HG03196 (cell line): Measurements from ENCODE around the gene FAM174C.

Experiments
- ATAC-seq: cut with Tn5 transposase; IDR thresholded peaks from one replicate; pipeline ENCODE4 v1.9.1; 2021; ENCODE audit not compliant: unreplicated experiment

Gene FAM174C

GRCh38 chr19:1275260-1275975 is at the start of gene FAM174C:
TSS of gene FAM174C (plus strand) at chr19:1275530. CDS start at chr19:1275550, 20 bp downstream.
- peak; percentile 54 for ATAC-seq

GRCh38 chr19:1226227-1226518 is 49.2 kb upstream of the FAM174C start:
- ATAC-seq: no peak

DNA sequence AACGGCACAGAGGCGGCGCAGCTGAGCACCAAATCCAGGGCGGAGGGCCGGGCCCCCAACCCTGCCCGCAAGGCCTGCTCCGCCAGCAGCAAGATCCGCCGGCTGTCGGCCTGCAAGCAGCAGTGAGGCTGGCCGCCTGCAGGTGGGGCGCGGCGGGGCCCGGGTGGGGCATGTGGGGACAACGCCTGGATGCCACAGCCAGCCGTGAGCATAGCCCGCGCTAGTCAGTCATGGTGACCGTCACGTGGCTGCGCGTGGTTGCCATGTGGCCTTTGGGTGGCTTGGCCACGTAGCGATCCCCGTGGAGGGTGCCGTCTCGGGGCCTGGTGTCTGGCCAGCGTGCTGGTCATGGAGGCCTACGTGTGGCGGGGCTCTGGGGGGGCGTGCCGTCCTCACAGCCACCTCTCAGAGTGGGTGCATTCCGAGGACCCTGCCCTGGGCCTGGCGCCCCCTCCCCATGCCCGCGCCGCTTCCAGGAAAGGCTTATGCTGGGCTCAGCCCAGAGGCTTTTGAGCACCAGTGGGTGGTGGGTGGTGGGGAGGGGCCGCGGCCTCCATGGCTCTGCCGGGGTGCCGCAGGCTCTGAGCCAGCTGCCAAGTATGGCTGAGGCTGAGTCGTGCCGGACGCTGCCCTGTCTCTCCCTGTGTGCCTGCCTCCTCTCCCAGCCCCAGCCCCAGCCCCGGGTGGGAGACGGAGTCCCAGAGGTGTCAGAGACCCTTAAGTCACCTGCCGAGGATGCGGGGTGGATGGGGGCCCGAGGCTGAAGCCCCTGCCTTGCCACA is 48.6 kb upstream of the FAM174C start:
- ATAC-seq: no peak

GRCh38 chr19:1227304-1228054 is 47.9 kb upstream of the FAM174C start:
- ATAC-seq: no peak

- no peak for ATAC-seq
Observed at GRCh38 chr19:1228161-1228957, 47.0 kb upstream of the FAM174C start.

- ATAC-seq: no peak
Observed at GRCh38 chr19:1229056-1229923, 46.0 kb upstream of the FAM174C start.

GRCh38 chr19:1229924-1230782 is 45.2 kb upstream of the FAM174C start:
- ATAC-seq: no peak

DNA sequence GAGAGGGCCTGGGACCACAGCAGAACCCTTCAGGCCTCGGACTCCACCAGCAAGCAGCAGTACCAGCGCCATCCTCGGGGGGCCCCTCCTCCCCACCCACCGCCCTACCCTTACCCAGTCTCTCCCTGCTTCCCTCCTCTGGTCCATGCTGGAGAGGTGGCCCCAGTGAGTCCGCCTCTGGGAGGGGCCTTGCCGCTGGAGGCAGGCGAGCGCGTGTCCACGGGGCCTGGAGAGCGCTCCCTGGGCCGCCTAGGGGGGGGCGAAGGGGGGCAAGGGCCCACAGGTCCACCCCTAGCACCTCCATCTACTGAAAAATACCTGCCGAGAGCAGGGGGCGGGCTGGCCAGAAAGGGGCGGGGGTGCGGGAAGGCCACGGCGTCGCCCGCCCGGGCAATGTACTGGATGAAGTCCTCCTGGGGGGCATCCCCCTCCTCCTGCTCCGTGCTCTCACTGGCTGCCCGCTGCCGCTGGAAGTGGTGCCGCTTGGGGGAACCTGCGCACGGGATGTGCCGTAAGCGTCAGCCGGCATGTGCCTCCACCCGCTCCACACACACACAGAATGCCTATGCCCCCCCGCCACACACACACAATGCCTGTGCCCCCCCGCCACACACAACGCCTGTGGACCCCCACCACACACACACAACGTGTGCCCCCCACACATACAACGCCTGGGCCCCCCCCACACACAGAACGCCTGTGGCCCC is 44.4 kb upstream of the FAM174C start:
- no peak for ATAC-seq

- no peak for ATAC-seq
Observed at GRCh38 chr19:1231729-1232637, 43.3 kb upstream of the FAM174C start.

- ATAC-seq: no peak
Observed at GRCh38 chr19:1232652-1233072, 42.7 kb upstream of the FAM174C start.

GRCh38 chr19:1233115-1233667 is 42.1 kb upstream of the FAM174C start:
- no peak for ATAC-seq

DNA sequence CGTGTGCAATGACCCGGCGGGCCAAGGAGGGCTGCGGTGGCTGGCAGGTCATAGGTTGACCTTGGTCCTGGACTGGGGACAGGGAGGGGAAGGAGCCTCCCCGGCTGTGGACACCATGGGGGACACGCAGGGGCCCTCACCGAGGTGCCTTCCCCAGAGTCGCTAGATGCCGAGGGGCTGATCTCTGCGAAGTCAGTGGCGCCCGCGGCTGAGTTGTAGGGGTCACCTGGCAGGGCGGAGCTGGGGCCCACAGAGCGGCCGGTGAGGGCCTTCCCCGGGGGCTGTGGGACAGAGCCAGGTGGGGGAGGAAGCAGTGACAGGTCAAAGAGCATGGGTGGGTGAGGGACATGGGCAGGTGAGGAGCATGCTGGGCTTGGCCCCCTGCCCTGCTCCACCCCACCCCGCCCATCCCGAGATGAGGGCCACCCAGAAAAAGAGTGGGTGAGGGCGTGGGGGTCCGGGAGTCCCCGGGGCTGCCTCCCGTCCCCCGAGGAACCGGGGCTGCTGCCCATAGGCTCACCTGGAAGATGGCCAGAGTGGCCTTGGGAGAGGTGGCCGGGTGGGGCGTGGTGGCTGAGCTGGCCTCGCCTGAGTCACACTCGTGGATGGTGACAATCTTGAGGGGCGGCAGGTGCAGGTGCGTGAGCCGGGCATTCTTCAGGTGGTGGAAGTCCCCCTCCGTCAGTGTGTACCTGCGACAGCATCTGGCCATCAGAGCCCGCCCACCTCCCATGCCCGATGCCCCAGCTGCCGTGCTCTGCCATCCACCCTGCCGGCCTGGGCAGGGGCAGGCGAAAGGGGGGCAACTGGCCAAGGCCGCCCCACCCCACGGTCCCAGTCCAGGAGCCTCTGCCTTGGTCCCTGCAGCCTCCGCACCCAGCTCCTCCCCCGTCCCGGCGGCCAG is 41.0 kb upstream of the FAM174C start:
- ATAC-seq: no peak

DNA sequence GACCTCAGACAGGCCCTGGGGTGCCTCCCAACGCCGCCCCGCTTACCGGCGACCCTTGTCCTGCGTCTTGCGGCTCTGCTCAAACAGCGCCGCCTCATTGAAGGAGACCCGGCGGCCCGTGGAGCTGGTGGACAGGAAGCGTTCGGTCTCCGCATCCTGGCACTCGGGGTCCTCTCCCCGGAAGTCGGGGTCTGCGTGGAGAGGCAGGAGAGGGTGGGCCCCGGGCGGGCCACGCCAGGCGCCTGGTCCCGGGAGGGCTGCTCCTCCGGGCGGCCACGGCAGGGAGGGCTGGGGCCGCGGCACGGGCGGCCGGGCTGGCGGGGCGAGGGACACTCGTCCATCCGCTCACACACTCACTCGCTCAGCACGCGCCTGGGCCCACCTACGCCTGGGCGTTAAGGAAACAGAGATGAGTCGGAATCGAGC is 40.4 kb upstream of the FAM174C start:
- ATAC-seq: no peak

DNA sequence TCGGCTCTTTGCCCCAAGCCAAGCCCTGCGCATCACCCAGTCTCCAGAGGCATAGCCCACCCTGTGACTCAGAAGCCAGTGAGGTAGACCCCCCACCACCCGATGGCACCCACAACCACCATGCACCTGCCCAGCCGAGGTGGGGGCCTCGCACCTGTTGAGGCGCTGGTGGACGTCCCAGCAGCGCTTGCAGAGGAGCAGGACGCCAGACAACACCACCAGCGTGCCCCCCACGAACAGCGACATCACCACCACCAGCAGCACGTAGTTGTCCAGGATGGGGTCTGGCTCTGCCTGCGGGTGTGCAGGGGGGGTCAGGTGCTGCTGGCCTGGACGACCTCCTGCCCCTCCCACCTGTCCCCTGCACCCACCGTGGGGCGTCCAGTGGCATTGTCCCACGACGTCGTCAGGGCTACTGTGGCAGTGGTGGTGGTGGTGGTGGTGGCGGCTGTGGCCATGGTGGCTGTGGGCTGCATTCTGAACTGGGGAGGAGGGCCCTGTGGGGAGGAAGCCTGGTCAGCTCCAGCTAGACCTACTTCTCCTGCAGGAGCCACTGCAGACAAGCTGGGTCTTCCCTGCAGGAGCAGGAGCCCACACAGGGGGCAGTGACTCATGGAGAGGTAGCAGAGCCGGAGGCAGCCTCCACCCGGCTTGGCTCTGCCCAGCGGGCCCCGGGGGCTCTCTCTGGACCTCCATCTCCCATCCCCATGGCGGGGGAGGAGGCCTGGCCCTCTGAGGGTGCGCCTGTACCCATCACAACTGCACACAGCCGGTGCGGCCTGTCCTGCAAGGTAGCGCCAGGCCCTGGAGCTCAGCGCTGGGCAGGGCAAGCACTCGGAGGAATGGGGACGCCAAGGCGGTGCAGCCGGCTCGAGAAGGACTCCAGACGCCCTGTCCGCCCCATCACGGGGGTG is 39.4 kb upstream of the FAM174C start:
- no peak for ATAC-seq

- no peak for ATAC-seq
Observed at GRCh38 chr19:1236576-1236975, 38.8 kb upstream of the FAM174C start.
